ENCODE data around the gene CASQ2.

DNA sequence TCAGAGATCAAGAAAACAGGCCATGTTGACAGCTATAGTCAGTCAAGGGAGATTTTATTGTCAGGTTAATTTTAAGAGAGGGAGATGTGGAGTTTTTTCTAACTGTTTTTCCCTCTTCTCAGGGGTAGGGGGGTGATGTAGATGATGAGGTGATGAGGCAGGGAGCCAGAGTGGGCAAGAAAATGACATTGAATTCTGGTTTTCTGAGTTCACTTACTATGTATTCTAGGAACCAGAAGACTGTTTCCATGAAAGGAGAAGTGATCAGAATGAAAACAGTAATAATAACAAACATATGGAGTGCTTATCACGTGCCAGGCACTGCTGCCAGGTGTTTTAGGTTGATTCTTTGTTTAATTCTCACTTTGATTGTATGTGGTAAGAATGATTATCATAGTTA, 40.2 kb downstream of the CASQ2 start:
- TF ChIP-seq, protein P1, sequence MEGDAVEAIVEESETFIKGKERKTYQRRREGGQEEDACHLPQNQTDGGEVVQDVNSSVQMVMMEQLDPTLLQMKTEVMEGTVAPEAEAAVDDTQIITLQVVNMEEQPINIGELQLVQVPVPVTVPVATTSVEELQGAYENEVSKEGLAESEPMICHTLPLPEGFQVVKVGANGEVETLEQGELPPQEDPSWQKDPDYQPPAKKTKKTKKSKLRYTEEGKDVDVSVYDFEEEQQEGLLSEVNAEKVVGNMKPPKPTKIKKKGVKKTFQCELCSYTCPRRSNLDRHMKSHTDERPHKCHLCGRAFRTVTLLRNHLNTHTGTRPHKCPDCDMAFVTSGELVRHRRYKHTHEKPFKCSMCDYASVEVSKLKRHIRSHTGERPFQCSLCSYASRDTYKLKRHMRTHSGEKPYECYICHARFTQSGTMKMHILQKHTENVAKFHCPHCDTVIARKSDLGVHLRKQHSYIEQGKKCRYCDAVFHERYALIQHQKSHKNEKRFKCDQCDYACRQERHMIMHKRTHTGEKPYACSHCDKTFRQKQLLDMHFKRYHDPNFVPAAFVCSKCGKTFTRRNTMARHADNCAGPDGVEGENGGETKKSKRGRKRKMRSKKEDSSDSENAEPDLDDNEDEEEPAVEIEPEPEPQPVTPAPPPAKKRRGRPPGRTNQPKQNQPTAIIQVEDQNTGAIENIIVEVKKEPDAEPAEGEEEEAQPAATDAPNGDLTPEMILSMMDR (IDR thresholded peaks at IDR 0.05; ENCODE audit: insufficient read depth, low read depth, low read length), result no peak
- no peak for TF ChIP-seq EZH2 (IDR thresholded peaks at IDR 0.05; ENCODE audit: insufficient read depth, low read length)

Measured in astrocyte (in vitro differentiated cells and primary cell).